Kidney tubule cell (primary cell): ENCODE data around the gene PARD6G.

Experiments used
- DNase-seq: peaks from one replicate; pipeline ENCODE4 v3.0.0-alpha.2; 2018; ENCODE audit warnings: low spot score

The PARD6G gene, protein sequence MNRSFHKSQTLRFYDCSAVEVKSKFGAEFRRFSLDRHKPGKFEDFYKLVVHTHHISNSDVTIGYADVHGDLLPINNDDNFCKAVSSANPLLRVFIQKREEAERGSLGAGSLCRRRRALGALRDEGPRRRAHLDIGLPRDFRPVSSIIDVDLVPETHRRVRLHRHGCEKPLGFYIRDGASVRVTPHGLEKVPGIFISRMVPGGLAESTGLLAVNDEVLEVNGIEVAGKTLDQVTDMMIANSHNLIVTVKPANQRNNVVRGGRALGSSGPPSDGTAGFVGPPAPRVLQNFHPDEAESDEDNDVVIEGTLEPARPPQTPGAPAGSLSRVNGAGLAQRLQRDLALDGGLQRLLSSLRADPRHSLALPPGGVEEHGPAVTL

DNA sequence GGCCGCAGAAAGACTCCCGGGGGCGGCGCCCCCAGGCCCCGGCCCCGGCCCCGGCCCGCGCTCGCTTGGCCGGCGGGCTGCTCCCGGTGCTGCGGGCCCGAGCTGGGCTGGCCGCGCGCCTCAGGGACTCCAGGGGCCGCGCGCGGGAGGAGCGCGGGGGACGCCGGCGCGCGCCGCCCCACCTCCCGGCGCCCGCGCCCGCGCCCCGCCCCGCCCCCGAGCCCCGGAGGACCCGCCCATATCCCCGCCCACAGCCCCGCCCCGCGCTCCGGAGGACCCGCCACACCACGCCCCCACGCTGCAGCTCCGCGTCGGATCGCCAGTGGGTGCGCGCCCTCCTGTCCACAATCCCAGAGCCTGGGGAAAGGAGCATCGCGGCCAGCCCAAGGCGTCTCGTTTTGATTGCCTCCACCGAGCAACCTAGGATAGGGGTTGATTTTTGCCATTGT lies at the start of gene PARD6G:
TSS of gene PARD6G (minus strand) at position 122 of the 449 bp plus-strand sequence. CDS start 166 bp downstream, outside the sequence.
- peak; percentile 61 for DNase-seq

DNA sequence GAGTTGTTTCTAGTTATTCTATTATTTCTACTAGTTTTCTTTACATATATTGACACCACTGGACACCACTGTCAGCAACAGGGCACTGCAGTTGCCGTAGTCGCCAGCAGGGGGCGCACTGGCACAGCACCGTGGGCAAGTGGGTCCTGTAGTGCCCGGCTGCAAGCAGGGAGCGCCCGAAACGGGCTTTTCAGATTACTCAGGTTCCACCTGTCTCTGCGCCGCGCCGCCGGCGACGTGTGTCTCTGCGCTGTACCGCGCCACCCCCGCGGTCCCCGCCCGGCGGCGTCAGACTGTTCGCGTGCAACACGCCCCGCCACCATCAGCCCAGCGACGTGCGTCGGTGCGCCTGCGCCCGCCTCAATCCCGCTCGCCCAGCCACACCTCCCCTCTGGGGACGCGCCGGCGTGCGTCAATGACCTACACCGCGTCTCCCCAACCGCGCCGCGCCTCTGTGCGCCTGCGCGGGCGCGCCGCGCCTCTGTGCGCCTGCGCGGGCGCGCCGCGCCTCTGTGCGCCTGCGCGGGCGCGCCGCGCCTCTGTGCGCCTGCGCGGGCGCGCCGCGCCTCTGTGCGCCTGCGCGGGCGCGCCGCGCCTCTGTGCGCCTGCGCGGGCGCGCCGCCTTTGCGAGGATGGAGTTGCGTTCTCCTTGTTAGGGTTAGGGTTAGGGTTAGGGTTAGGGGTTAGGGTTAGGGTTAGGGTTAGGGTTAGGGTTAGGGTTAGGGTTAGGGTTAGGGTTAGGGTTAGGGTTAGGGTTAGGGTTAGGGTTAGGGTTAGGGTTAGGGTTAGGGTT lies 15.1 kb upstream of the PARD6G start:
- DNase-seq, result peak; percentile 23

DNA sequence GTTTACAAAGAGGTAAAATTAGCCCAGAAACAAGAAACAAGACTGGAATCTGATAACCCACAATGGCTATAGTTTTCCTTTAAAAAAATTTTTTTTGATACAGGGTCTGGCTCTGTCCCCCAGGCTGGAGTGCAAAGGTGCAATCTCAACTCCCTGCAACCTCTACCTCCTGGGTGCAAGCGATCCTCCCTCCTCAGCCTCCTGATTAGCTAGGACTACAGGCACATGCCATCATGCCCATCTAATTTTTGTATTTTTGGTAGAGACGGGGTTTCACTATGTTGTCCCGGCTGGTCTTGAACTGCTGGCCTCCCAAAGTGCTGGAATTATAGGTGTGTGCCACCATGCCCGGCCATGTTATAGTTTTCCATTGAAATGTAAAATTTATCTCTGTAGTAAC lies 12.3 kb upstream of the PARD6G start:
- DNase-seq, result no peak

DNA sequence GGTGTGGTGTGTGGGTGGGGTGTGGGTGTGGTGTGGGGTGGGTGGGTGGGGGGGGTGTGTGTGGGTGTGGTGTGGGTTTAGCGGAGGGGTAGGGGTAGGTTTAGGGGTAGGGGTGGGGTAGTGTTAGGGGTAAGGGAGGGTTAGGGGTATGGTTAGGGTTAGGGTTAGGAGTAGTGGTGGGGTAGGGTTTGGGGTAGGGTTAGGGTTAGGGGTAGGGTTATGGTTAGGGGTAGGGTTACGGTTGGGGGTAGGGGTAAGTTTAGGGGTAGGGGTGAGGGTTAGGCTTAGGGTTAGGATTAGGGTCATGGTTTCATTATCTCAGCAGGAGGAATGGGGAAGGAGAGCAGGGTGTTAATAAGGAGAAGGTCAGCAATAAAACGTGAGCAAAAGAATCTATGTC lies 11.3 kb upstream of the PARD6G start:
- no peak for DNase-seq

DNA sequence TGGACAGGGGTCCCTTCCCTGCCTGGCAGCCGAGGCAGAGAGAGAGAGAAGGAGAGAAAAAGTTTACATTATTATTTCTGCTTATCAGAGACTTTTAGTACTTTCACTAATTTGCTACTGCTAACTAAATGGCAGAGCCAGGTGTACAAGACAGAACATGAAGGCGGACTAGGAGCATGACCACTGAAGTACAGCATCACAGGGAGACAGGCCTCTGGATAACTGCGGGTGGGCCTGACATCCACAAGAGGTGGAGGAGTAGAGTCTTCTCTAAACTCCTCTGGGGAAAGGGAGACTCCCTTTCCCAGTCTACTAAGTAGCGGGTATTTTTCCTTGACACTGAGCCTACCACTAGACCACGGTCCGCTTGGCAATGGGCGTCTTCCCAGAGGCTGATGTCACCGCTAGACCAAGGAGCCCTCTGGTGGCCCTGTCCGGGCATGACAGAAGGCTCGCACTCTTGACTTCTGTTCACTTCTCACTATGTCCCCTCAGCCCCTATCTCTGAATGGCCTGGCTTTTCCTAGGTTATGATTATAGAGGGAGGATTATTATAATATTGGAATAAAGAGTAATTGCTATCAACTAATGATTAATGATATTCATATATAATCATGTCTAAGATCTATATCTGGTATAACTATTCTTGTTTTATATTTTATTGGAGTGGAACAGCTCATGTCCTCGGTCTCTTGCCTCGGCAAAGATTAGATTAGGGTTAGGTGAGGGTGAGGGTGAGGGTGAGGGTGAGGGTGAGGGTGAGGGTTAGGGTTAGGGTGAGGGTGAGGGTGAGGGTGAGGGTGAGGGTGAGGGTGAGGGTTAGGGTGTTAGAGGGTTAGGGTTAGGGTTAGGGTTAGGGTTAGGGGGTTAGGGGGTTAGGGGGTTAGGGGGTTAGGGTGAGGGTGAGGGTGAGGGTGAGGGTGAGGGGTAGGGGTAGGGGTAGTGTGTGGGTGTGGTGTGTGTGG lies 10.5 kb upstream of the PARD6G start:
- DNase-seq, result peak; percentile 71

DNA sequence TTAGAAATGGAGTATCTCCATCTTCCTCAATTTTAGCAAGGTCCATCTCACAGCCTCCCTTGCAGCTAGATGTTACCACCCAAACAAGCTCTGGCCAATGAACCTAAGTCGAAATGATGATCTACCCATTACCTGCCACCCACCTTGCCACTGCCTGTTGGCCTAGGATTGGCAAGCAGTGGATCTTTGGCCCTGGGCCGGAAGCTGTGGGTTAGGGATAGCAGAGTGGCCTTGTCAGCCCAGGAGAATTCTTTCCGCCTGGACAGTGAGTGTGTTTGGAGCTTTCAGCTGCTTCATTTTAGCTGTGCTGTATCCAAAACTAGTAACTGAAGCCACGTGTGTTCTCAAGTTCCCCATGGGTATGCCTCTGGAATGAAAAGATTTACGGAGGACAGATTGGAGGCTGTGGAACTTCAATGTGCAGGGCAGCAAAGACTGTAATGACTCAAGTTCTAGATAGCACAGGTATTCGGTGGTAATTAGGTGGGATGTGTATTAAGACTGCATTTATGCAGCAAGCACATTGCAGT lies 7.7 kb upstream of the PARD6G start:
- no peak for DNase-seq

DNA sequence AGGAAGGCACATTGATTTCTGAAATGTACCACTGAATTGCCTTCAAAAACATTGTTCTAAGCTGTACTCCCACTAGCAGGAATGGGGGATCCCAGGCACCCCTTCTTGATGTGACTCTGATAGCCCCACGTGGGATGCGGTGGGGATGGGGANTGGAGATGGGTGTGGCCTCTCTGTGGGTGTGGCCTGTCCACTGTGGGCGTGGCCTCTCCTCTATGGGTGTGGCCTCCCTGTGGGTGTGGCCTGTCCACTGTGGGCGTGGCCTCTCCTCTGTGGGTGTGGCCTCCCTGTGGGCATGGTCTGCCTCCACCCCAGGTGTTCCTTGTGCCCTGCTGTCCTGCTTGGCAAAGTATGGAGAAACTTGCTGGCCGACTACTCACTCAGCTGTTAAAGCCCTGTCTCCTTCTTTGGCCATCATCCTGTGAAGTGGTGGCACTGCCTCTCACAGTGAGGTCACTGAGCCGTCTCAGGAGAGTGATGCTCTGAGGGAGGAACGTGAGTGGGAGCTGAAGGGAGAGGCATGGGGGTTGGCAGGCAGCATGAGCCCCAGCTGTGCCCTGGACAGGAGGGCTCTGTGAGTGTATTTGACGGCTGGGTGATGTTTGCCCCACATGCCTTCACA lies 6.7 kb upstream of the PARD6G start:
- peak; percentile 4 for DNase-seq

DNA sequence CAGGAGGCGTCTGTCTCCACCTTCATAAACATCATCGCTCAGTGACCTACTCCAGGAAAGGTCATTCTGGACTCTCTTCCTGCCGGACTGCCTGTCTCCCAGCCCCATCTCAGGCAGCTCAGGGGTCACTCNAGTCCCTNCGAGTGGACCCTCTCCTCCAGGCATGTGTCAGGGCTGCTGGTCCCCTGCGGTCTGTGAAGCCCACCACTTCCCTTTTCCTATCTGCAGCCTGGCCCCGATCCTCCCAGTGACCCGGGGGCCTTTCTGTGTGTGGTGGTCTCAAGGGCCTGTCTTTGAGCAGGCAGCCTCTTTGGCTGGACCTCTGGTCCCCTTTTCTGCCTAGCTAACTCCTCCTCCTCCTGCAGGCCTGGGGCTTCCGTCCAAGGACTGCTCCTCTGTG lies 5.9 kb upstream of the PARD6G start:
- no peak for DNase-seq

DNA sequence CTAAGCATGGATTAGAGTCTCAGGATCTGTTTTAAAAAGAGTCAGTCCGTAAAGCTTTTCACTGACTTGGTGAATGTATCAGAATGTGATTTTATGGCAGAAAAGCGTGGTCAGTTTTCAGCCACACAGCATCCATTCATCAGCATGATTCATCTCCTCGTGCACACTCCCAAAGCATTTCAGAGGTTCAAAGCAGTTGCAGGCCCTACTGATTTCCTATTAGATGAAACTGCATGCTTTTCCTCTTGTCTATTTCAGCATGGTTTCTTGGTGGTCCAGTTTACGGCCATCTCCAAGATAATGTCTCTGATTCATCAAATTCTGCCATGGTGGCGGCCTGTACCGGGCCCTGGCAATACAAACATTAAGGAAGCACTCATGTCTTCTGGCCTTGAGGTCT lies 4.8 kb upstream of the PARD6G start:
- DNase-seq, result peak; percentile 49

DNA sequence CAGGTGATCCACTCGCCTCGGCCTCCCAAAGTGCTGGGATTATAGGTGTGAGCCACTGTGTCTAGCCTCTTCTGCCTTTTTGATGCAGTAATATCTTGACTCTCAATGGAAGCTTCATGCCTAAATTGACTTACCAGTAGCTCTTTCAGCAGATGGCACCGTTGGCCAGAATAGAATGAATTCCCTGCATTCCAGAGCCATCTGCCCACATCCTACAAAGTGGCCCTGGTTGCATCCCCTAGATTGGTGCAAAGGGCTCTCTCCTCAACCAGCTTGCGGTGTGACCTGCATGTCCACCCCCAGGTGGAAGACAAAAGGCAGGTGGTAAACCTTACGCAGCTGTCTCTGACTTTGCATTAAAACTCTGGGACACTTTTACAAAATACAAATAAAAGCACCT lies 4.4 kb upstream of the PARD6G start:
- no peak for DNase-seq

DNA sequence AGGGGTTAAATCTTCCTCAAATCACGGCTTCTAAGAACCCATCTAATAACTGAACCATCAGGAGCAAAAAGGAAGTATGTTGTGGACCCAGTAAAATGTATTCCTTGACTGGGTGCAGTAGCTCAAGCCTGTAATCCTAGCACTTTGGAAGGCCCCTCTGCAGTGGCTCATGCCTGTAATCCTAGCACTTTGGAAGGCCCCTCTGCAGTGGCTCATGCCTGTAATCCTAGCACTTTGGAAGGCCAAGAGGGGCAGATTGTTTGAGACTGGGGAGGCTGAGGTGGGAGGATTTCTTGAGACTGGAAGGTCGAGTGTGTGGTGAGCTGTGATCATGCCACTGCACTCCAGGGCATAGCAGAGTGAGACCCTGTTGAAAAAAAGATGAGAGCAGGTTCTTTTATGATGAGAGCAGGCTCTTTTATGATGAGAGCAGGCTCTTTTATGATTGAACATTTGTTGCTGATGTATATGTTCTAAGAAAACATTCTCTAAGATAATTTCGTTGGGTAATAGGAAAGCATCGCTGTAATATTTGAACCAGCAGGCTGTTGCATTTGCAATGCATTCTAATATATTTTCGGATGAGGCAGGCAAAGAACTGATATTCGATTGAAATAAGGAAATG lies 3.5 kb upstream of the PARD6G start:
- DNase-seq, result no peak

DNA sequence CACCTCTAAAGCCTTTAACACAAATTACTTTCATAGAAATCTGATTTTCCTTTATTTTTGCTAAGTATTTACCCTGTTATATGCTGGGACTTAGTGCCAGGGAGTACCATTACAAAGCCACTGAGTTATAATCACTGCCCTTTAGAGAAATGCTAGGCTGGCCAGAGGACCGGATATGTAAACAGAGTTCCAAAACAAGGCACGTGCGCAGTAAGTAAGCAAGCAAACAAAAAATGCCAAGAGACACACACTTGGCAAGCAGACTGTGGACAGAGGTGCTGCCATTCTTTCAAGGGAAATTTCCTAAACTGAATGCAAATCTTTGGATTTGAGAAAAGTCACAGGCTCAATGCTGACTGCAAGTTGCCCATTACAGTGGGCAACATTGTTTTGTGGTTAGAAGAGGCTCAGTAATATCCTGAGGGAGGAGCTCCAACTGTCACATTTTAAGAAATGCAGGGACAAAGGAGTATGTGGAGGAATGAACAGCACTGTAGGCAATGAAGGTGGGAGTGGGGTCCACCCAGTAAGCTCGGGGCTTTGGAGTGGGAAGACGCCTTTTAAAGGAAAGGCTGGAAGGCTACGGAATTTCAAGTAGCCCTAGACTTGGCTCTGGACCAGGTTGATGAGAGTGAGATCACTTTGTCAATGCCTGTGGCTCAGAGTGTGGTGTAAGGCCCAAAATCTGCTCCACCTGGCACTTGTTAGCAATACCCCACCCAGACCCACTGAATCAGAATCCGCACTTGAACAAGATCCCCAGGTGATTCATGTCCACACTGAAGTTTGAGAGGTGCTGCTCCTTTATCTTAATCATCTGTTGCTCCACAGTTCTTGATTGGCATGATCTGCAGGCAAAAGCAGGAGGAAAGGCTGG lies 2.1 kb upstream of the PARD6G start:
- peak; percentile 26 for DNase-seq

DNA sequence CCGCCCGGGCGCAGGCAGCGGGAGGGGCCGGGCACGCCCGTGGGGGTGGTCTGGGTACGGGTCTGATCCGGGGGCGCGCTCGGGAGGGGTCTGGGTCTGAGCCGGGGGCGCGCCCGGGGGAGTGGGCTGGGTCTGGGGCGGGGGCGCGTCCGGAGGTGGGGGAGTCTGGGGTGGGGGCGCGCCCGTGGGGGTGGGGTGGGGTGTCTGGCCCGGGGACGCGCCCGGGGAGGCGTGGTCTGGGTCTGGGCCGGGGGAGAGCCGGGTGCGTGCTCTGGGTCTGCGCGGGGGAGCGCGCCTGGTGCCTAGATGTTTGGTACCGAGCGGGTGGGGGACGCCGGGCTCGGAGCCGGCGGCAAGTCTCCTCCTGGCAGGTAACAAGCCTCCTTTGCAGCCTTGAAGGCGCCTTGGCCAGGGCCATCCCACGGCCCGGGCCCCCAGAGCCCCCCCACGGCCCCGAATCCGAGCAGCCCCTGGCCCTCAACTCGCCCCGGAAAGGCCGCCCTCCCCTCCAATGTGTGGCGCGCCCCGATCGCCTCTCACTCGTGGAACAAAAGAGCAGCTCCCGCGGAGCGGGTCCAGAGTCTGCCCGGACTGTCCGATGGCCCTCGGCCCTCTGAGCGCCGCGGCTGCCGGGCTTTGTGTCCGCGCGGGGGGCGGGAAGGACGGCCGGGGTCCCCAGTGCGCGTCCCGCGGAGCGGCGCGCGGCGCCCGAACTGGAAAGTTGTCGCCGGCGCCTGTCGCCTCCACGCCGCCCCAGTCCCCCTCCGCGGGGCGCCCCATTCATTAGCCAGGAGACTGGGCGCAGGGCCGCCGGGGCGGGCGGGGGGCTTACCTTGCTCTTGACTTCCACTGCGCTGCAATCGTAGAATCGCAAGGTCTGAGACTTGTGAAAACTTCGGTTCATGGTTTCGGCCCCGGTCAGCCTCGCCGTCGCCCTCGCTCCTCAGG lies 595 bp downstream of the PARD6G start:
- DNase-seq, result peak; percentile 9

DNA sequence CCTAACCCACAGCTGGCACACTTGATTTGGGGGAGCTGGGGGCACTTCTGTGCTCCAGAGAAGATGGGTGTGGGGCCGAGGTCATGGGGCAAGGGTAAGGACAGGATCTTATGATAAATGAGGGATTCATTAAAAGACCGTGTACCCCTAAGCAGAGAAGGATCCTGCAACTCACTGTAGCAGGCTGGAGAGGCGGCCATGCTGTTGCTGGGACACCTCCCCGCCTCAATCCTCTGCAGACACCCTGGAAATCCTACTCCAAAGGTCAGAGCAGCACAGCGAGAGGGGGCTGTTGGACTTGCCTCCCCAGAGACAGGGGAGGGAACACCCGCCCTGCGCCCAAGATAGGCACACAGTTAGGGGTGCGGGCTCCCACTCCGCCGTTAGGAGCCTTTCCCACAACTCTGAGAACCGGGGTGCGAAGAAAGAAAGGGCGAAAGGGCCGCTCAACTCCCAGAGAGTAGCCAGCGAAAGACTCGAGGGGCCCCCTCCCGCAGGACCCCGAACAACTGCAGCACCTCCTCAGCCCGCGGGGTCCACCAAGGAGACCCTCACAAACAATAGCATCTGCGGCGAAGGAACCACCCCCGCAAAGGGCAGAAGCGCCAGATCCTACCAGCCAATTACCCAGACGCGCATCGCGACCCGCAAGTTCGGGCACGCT lies 1.4 kb downstream of the PARD6G start:
- no peak for DNase-seq

DNA sequence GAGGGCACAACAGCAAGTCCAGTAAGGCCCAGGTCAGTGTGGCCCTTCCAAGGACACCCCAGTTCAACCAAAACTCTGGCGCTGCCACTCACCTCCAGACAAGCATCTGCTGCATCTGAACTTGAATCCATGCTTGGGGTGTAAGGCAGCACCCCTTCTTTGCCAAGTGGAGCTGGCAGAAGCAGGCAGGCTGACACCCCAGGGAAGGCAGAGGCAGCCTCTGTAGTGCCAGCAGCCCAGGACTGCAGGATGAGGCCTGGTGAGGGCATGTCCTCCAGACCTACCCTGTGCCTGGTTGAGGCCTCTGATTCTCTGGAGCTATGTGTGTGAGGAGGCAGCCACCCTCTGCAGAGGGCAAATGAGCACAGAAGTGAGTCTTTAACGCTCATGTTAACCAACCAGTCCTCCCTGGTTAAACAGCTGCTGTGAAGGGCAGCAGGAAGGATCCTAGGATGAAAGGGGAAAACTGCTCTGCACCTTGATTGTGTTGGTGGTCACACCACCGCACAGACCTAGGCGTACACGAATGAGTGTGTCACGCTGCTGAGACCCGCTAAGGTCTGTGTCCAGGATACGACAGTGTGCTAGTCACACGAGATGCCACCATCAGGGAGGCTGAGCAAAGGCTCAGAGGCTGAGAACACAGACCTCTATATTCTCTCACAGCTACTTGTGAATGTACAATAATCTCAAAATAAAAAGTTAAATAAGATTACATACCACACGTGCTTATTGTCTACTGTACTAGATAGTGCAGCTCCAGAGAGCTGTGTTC lies 2.2 kb downstream of the PARD6G start:
- no peak for DNase-seq

DNA sequence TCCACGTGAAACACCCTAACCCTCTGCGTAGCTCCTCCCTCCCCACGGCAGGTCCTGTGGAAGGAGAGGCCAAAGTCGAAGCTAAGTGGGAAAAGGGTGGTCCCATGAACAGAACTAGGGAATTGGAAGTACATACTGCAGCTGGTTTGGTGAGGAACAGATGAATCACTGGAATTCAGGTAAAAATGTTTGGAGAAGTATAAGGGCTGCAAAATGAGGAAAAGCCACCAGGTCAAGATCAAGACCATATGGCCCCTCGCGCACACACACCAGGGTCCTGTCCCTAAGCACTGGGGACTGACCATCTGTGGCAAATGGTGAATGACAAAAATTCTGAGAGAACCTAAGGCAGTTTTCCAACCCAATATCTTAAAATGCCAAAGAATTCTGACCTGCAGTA lies 3.1 kb downstream of the PARD6G start:
- DNase-seq, result no peak

DNA sequence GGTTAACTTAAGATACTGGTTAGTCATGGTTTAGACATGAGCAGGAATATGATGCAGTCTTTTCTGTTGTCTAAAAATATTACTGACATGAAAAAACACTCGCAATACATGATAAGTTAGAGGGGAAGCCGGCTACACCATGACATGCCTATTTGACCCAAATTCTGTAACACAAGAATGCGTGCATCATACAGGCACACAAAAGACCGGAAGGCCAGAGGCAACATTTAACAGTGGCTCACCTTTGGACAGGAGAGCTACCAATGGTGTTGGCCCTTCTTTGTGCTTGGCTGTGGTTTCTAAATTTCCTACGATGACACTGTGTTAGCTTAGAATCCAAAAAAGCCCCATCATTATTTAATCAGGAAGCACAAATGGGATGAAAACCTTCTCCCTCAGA lies 4.1 kb downstream of the PARD6G start:
- DNase-seq, result no peak
